HG02678 (cell line): ENCODE data around the gene DYRK1A.

Source experiments
- ATAC-seq: cut with Tn5 transposase; IDR thresholded peaks from one replicate; pipeline ENCODE4 v1.9.1; 2021; ENCODE audit warnings: mild to moderate bottlenecking, moderate library complexity; ENCODE audit not compliant: unreplicated experiment

DYRK1A gene

GRCh38 chr21:37562920-37563640 is 196.5 kb downstream of the DYRK1A start:
- ATAC-seq, result peak; percentile 11

DNA sequence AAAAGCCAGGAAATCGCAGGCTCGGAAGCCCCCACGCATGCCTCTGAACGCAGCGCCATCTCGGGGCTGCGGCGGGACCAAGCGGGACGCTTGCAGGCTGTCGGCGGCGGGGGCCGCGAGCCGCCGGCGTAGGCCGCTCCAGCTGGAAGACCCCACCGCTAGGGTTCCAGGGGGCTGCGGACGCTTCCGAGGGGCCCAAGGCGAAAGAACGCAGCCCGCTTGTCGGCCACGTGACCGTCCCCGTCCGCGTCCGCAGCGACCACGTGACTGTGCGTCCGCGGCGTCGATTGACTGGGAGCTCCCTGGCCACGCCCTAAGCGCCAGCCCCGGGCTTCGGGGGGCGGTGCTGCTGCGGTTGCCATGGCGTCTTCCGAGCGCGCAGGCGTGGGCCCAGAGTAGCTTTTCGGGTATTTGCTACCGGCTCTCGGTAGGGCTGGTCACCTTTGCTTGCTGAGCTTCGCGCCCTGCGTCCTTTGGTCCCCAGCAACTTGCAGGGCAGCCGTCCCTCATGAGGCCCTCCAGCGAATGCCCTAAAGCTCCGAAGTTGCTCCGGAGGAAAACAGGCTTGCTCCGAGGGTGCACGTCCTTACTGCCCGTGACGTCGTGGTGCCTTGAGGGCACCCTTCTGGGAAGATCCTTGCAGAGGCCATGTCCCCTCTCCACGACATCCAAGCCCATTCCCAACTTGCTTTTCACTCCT is 197.2 kb downstream of the DYRK1A start:
- ATAC-seq, result peak; percentile 94

- peak; percentile 38 for ATAC-seq
Measured at GRCh38 chr21:37564341-37564923, 197.9 kb downstream of the DYRK1A start.

DNA sequence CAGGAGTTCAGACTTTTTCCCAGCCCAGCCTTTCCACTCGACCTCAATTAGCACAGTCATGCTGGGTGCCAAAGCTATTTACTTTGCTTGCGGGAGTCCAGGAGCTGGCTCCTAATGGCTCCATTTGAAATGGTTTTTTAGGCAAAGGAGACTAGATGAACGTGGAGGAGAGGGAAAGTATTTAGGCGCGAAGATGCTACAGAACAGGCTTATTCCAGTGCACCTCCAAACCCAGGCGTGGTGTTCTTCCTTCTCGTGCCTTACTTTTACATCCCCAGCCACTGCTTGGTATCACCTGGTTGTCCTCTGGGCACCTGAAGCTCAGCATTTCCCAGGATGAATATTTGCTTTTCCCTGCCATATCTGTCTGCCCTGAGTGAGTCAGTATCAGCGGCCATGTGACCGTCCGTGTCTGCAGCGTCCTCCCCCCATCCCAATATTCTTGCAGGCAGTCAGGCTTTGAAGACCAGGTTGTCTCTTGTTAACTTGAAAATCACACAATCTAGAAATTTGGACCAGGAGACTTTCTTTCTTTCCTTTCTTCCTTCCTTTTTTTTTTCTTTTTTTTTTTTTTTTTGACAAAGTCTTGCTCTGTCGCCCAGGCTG is 198.5 kb downstream of the DYRK1A start:
- ATAC-seq, result no peak

- no peak for ATAC-seq
Measured at GRCh38 chr21:37565530-37566223, 199.1 kb downstream of the DYRK1A start.

DNA sequence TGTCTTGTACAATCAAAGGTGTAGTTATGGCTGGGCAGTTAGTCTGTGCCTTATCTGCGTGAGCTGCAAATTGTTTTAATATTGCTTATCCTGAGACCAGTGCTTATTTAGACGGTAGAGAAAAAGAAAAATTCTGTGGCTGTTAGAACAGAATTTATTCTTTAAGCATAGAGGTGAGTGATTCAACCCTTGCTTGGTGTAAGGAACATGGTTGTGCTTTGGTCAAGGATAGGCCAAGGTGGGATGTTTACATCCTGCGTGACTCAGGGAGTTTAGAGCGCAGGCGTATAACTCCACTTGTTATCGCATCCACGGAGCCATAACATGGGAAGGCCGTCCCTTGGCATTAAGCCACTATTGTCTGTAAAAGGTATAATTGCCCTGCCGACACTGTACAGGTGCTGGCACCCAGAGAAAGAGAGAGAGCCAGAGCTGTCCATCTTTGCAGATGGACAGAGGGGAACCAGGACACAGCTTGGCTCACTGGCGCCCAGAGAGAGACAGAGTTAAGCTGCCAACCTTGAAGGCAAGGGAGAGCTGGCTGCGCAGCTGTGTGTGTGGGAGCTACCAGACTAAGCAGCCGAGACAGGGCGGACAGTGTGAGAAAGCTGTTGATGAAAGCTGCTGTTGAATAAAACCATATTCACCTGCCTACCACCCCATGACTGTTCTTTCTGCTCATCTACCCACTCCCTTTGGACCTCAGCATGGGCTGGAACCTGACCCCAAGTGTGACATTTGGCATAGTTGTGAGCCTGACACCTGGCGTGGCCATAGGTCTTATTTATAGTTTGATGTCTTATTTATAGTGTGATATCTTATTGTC is 200.4 kb downstream of the DYRK1A start:
- ATAC-seq, result no peak

DNA sequence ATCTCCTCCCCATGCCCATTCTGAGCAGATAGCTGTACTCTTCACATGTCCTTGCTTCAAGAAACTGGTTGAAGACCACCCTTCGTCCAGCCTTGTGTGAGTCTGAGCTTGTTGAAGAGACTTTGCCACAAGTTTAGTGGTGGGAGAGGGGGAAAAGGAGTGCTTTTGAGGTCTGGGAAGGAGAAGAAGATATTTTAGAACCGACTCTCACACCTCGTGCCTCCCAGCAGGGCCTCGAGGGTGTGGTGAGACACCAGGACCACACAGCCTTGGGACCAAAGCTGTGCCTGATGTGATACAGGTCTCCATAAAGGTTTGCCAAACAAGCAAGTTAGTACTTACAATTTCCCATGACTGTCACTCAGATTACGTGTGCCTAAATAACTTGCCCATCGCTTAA is 201.8 kb downstream of the DYRK1A start:
- no peak for ATAC-seq

- ATAC-seq, result no peak
Measured at GRCh38 chr21:37568916-37569315, 202.3 kb downstream of the DYRK1A start.

- ATAC-seq, result no peak
Measured at GRCh38 chr21:37571442-37571841, 204.9 kb downstream of the DYRK1A start.

DNA sequence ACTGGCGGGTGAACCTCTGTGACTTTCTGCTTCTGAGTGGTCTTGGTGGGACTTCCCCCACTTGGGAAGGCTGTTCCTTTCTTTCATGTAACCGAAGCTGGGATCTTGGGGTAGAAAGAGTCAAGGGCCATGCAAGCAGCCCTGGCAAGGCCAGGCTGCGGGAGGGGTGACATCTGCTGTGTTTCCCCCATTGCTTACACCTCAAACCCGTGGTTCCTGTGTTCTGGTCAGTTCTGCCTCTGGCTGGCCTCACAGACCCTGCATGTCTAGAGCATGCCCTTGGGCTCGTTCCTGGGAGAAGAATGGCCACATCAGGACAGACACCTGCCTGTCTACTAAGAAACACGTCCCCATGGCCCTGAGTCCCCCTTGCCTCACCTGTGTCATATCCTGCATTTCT is 207.7 kb downstream of the DYRK1A start:
- ATAC-seq, result no peak

- ATAC-seq, result no peak
Measured at GRCh38 chr21:37574751-37575150, 208.2 kb downstream of the DYRK1A start.

DNA sequence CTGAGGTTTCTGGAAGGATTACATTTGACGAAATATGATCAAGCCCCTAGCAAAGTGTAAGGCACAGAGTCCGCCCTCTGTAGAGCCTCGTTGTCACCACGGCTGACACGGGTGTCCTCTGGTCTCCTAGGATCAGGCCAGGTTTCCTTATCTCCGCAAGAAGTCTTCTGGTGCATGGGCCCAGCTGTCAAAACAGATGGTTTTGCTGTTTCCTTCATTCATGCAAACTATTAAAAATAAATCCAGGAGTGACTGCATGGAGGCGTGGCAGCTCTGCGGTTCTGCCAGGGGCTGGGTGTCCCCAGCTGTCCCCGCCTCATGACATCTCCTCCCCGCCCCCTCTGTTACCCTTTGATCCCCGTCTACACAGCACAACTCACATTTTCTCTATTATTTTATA is 209.0 kb downstream of the DYRK1A start:
- no peak for ATAC-seq
